ENCODE measurements around the gene ASCL5.

Gene ASCL5

DNA sequence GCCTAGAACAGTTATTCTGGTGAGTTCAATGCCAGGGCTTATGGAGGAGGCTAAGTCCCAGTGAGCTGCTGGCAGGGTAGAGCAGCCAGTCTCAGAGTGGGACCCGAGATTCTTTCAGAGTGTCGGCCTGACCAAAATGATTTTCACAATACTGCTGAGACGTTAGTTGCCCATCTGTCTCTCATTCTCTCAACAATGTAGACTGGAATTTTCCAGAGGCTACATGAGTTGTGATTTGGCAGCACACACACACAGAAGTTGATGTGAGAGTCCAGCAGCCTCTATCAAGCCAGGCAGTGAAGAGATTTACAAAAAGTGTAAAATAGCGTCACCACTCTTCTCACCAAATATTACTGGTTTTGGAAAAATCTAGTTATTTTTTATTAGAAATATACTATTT lies 36.4 kb downstream of the ASCL5 start:
- FAIRE-seq (no peak), DNase-seq (ENCODE audit: insufficient read length, low spot score) (no peak)

DNA sequence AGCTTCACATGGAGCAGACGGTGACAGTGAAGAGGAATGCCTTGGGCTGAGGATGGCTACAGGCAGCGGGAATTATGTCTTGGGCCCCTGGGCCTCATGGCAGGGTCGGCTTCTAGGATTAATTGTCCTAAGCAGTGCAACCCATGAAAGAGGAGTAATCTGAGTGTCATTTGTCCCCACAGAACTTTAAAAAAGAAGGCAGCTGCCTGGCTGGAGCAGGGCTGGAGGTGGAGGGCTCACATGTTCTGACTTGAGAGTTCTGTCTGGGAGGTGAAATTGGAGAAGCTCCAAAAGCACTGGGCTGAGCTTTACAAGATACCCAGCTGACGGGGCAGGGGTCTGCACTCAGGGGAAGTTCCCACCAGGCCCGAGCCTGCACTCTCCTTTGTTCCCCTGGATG lies 37.4 kb downstream of the ASCL5 start:
- no peak for FAIRE-seq

DNA sequence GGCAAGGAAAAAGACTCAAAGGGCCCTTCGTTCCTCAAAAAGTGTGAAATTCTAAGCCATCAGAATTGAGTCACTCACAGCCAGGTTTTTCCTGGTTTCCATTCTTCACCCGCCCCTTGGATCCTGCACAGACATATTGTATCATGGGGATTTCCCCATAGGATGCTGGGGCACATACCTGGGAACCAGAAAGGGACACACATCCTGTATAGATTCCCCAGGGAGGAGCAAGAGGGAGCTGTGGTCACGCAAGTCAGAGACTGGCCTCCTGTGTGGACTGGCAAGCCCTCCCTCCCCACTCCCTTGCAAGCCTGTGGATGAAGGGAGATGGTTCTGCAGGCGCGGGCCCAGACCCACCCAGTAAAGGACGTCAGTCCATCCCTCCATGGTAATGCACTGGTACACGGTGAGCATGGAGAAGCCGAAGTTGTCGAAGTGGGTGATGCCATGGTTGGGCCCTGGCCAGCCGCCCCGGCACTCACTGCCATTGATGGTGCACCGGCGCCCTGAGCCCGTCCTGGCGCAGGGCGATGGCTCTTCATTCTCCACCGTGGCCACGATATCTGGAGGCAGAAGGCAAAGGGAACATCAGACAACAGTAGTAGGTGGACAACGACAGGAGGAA lies 38.0 kb downstream of the ASCL5 start:
- FAIRE-seq: no peak
- no peak for DNase-seq (ENCODE audit: insufficient read length, low spot score)

More for the DNA sequence above, 37.4 kb downstream of the ASCL5 start:
- DNase-seq (ENCODE audit: insufficient read length, low spot score): no peak

DNA sequence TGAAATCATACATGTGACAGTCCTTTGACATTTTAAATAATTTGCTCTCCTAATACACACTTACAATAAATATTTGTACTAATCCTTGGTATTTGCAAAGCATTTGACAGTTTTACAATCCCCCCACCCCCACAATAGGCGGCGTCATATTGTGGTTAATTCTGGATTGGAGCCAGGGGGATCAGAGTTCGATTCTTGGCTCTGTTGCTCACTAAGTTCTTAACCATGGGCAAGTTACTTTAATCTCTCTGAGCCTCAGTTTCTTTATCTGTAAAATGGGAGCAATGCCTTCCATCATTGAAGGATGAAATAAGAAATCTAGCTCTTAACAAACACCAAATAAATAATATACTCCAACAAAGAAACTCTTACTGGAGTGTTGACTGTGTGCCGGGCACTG lies 38.6 kb downstream of the ASCL5 start:
- no peak for DNase-seq (ENCODE audit: insufficient read length, low spot score)
- no peak for FAIRE-seq

DNA sequence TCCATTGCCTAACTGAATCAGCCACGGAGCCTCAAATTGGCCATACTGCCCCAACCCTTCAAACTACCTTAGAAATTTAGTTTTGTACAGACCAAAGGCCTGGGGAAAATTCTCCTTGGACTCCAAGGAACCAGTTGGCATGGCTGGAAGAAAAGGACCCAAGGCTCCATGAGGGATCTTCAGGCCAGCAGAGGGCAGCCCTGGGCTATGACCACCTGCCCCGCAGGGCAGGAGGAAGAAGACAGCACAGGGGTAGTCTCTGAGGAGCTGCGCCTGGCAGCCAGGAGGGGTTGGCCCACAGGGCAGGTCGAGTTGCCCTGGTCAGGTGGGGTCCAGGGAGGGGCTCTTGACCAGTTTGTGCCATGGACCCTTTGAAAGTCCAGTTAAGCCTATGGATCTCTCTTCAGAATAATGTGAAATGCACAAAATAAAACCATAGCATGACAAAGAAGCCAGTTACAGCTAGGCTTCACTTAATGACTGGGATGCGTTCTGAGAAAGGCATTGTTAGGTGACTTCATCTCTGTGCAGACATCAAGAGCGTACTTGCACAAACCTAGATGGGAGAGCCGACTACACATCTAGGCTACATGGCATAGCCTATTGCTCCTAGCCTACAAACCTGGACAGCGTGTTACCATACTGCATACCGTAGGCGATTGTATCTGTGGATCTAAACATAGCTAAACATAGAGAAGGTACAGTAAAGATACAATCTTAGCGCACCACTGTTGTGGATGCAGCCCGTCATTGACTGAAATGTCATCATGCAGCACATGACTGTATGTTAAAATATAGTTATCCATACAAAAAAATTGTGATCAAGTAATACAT lies 40.9 kb downstream of the ASCL5 start:
- DNase-seq (ENCODE audit: insufficient read length, low spot score) (peak; percentile 40), FAIRE-seq (no peak)

DNA sequence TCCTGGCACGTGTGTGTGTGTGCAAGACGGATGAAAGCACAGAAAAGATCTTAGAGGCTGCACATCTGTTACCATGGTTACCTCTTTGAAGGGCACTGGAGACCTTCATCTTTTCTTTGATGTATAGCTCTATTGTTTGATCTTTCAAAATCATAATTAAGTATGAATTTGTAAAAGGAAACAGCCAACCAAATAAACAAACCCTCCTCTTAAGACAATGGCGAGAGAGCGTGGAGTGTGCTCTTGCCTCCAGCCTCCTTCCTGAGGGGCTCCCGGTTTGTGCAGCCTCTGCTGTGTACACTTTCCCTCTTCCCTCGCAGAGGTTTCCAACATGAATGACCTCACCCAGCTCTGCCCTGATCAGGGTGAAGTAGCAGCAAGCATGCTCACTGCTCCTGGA lies 42.7 kb downstream of the ASCL5 start:
- no peak for DNase-seq (ENCODE audit: insufficient read length, low spot score)
- no peak for FAIRE-seq

DNA sequence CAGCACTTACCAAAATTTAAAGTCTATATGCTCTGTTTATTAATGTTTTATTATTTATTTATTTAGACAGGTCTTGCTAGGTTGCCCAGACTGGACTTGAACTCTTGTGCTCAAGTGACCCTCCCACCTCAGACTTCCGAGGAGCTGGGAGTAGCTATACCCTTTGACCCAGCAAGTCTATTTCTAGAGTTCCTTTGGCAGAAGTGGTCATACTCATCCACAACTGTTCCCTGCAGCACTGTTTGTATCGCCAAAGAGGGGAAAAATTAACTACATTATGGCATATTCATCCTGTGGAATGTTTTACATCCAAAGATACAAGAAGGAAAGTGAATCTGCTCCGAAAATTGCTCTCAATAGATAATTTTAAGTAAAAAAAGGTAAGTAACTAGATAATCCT lies 43.2 kb downstream of the ASCL5 start:
- FAIRE-seq (no peak), DNase-seq (ENCODE audit: insufficient read length, low spot score) (no peak)

DNA sequence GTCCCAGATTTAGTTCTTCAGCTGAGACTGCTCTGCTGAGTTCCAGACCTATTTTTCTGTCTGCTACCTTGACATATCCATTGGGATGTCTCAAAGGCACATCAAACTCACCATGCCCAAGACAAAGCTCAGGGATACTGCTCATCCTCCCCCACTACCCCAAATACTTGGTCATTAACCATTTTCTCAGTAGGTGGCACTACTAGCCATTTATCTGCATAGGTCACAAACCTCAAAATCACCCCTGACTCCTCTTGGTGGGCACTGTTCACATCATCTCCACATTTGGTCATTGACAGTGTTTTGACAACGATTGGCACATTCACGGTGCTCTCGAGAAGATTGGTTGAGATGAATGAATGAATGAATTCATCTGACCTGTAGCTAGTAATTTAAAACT lies 46.8 kb downstream of the ASCL5 start:
- no peak for DNase-seq (ENCODE audit: insufficient read length, low spot score)
- FAIRE-seq: no peak

DNA sequence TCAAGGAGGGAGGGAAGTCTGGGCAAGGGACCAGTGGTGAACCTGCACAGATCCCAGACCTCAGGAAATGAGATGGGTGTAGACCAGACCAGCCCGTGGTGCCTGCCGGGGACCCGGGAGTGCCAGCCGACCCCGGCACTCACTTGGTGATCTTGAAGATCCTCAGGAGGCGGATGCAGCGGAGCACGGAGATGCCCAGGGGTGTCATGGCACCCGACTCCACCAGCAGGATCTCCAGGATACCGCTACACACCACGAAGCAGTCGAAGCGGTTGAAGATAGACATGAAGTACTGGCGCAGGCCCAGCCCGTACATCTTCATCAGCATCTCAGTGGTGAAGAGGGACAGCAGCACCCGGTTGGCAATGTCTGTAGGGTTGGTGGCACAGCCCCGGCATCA lies 49.2 kb downstream of the ASCL5 start:
- no peak for FAIRE-seq
- no peak for DNase-seq (ENCODE audit: insufficient read length, low spot score)

DNA sequence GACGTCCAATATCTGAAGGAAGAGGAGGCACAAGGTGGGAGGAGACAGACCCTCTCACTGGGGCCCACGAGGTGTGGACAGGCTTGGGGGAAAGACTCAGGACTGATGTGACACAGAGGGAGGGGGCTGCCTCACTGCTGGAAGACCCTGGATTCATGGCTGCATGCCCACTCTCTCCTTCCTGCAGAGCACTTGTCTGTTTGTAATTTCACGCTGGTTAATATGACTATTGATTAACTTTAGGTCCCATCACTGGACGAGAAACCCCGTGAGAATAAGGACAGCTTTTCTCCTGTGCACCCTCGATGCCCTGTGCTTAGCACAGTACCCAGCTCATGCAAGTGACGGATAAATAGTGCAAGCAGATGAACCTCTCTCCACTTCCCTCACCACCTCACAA lies 49.9 kb downstream of the ASCL5 start:
- no peak for FAIRE-seq
- DNase-seq (ENCODE audit: insufficient read length, low spot score): no peak

DNA sequence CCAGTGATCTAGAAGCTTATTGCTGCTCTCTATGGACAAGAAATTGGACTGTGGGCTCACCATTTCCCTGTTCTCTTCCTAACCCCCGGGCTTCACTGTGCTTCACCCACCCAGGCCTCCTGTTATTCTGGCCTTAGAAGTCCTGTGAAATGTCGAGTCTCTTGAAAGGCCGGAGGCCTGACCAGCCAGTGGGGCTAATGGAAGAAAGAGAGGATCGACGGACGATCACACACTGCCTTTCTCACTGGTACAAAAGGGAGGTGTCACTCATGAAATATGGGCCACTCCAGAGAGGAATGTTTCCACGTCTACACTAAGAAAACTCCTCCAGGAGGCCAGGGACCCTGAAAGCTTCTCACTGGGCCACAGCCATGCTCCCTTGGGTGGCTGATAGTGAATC lies 50.9 kb downstream of the ASCL5 start:
- DNase-seq (ENCODE audit: insufficient read length, low spot score) (no peak), FAIRE-seq (no peak)

DNA sequence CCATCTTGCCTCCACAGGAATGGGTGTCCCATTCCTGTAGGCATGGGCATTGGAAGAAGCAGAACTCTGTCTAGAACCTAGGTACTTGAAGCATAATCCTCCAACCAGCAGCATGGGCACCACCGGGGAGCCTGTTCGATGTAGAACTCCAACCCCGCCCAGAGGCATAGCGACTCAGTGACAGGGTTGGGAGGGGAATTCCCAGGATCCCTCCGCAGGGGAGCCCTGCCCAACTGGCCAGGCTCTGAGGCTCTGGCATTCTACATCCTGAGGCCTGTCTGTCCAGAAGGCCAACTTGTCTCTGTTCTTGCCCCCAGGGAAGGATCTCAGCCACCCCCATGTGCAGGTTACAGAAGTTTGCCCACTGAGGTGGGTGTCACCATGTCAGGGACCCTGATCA lies 53.0 kb downstream of the ASCL5 start:
- FAIRE-seq: no peak
- no peak for DNase-seq (ENCODE audit: insufficient read length, low spot score)

DNA sequence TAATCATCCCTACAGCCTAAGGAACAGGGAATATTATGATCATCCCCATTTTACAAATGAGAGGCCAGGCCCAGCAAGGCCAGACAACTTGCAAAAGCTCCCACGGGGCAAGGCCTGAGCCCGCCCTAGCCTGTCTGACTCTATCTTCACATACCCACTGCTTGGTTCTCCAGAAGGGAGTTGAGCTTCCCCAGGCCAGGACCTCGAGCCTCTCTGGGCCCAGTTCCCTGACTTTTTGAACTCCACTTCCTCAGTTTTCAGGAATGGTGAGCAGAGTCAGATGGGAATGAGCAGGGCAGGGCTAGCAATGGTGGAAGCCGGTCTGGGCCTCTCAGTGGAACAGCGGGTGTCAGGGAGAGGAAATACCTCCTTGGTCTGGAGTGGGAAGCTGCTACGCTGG lies 54.1 kb downstream of the ASCL5 start:
- FAIRE-seq: no peak

DNA sequence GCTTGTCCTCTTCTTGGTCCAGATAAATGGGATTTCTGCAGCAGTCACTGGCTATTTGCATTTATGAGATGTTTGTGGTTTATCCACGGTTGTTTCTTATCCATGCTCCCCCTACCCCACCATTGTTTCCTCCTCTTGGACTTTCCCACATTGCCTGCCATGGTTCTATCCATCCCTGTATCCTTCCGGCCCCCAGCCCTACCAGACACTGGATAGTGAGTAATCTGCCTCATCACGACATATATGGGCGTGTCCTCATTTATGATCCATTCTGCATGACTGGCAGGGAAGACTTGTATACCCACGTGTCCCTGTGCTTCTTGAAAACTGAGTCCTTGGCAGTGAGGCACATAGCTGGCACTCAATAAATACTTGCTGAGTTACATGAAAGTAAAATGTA lies 54.8 kb downstream of the ASCL5 start:
- FAIRE-seq (no peak), DNase-seq (ENCODE audit: insufficient read length, low spot score) (no peak)

More for the DNA sequence above, 54.1 kb downstream of the ASCL5 start:
- no peak for DNase-seq (ENCODE audit: insufficient read length, low spot score)

DNA sequence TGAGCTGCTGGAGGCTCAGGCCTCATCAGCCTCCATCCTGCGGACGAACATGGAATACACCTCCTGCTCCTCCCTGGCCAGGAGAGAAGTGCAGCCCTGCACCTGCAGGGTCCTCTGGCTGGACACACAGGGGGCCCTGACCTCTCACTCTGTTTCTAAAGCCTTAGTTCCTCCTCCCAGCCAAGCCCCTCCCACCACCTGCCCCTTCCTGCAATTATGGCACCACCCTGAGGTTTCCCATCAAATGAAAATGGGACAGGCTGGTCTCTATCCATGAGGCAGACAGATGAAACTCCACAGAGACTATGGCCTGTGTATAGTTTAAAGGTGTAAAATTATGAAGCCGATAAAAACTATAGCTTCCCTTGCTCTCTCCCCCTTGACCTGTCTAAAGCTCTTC lies 57.3 kb downstream of the ASCL5 start:
- FAIRE-seq: no peak

DNA sequence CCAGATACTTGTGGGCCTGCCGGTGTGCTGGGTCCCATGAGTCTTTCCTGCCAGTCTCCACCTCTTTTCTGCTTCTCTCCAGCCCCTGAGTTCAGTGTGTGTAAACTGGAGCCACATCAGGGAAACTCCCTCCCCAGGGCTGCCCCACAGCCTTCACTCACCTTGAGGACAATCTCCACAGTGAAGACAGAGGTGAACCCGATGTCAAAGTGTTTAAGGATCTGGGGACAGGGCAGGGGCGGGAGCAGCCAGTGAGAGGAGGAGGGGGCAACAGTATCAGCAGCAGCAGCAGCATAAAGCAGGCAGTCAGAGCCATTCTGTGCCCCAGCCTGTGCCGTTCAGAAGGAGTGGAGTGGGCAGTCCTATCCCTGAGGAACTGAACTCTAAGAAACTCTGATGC lies 58.0 kb downstream of the ASCL5 start:
- FAIRE-seq (no peak), DNase-seq (ENCODE audit: insufficient read length, low spot score) (no peak)

More for the DNA sequence above, 57.3 kb downstream of the ASCL5 start:
- no peak for DNase-seq (ENCODE audit: insufficient read length, low spot score)

DNA sequence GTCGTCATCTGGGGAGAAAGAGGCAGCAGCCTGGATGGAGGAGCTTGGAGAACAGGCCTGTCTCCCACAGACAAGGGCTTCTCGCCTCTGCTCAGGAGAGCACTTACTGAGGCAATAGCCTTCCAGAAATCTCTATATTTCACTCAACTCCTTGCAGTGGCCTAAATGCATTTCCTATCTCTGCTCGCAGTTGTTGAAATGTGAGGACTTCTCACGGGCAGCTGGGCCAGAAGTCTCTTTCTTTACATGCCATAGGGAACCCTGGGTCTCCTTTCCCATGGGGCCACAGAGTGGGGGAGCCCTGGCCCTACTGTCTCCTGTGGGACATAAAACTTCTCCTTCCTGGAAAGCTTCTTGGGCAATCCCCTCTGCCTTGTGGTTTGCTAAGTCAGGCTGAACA lies 60.0 kb downstream of the ASCL5 start:
- no peak for DNase-seq (ENCODE audit: insufficient read length, low spot score)
- no peak for FAIRE-seq

DNA sequence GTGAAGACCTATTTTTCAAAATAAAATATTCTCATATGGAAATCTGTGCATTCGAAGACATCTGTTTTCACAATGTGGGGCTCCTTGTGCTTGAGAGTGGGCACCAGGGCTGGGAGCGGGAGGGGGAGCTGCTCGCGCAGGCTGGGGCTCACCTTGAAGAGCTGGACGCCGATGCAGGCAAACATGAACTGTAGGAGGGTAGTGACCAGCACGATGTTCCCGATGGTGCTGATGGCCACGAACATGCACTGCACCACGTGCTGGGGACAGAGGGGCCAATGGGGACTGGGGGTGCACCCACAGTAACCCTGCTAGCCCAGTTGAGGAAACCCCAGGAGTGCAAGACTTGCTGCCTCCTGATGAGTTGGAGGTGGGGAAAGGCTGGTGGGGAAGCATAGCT lies 61.3 kb downstream of the ASCL5 start:
- FAIRE-seq (no peak), DNase-seq (ENCODE audit: insufficient read length, low spot score) (no peak)

DNA sequence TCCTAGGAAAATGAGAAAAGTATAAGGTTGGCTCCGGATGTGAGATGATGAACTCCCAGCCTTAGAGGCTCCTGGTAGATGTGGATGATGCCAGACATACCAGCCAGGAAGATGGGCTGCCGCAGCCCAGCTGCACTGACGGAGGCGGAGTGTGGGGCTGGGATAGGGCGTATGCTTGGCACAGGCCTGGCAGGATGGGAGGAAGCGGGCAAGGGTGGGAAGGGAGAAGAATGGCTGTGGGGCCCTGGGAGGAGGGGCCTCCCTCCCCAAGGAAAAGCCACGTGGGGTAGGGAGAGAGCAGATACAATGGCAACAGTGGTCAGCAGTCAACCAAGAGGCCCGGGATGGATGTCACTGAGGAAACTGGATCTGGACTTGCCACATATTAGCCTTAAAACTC lies 62.2 kb downstream of the ASCL5 start:
- no peak for DNase-seq (ENCODE audit: insufficient read length, low spot score)
- FAIRE-seq: no peak

Data from GM19239 (cell line).